Astrocyte of the cerebellum (primary cell): Measurements from ENCODE around the gene PDE1C.

Experiments
- DNase-seq: peaks from one replicate; pipeline ENCODE4 v3.0.0-alpha.2; 2011; ENCODE audit warnings: low read depth
- H3K4me3 ChIP-seq: 2 replicates; pipeline ENCODE4 v1.5.1; 2011; ENCODE audit warnings: mild to moderate bottlenecking, low read depth, low read length, moderate library complexity
- in situ Hi-C: cut with HindIII; loops from 2 replicates; pipeline ENCODE4 v1.10.0; 2017; ENCODE audit warnings: low sequenced_read_pairs
- TF ChIP-seq, protein P1 (sequence below): IDR thresholded peaks from 2 replicates; pipeline ENCODE4 v1.5.1; 2012; ENCODE audit warnings: low read length, low read depth, moderate library complexity, mild to moderate bottlenecking; ENCODE audit errors: missing control alignments

Gene PDE1C

DNA sequence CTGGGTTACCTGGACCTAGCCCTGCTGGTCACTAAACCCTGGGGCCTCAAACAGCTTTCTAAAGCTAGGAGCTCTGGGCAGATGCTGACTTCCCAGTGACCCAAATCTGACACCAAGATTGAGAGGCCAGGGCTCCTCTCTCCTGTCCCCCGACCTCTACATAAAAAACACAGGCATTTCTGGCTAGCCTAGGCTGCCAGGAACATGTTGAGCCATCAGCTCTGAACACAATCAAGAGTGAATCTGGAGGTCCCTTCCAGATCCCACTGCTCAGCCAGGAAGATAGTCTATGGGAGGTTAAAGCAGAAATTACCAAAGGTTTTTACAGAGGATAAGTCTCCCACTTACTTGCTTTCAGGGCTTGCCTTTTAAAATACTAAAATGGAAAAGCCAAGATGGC is 22.1 kb upstream of the PDE1C start:
- in situ Hi-C loops: no loop called here
- TF ChIP-seq, protein P1, sequence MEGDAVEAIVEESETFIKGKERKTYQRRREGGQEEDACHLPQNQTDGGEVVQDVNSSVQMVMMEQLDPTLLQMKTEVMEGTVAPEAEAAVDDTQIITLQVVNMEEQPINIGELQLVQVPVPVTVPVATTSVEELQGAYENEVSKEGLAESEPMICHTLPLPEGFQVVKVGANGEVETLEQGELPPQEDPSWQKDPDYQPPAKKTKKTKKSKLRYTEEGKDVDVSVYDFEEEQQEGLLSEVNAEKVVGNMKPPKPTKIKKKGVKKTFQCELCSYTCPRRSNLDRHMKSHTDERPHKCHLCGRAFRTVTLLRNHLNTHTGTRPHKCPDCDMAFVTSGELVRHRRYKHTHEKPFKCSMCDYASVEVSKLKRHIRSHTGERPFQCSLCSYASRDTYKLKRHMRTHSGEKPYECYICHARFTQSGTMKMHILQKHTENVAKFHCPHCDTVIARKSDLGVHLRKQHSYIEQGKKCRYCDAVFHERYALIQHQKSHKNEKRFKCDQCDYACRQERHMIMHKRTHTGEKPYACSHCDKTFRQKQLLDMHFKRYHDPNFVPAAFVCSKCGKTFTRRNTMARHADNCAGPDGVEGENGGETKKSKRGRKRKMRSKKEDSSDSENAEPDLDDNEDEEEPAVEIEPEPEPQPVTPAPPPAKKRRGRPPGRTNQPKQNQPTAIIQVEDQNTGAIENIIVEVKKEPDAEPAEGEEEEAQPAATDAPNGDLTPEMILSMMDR: no peak
- no peak overlapping the region for H3K4me3 ChIP-seq
- no peak for DNase-seq

DNA sequence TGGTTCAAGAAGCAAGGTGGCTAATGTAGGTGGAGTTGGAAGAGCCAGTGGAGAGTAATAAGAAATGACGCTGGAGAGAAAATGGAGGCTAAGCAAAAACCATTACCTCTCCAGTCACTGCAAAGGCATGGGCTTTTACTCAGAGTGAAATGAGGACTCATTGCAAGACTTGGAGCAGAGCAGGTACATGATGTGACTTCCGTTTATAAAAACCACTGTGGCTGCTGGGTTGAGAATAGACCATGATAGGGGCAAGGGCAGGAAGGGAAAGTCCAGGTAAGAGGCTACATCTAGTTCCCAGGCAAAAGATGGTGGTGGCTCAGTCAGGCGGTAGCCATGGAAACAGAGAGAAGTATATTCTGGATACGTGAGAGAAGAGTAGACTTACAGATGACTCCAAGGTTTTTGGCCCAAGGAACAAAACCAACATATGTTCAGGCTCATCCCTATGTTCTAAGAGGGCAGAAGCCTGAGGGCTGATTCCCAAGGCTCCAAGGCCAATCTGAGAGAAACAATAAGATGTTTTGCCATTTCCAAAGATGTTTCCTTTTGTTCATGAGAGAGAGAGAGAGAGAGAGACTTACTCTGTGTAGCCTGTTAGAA is 21.5 kb upstream of the PDE1C start:
- DNase-seq: no peak
- no peak overlapping the region for H3K4me3 ChIP-seq
- in situ Hi-C loops: no loop called here
- TF ChIP-seq, protein P1: no peak

DNA sequence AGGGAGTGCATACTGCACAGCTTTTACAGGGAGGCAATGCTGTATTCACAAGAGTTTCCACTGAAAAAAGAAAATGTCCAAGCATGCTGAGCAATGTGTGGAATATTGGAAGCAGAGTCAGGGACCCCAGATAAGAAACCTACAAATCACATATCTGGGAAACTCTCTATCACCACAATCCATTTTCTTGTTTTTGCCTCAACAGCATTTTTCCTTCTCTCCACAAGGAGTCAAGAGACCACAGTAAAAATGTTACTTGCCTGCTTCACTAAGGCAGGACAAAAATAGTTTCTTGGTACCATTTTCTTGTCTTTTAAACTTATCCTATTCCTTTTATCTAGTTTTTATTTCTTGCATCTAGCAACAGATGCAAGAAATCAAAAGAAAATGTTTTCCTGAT is 19.5 kb upstream of the PDE1C start:
- H3K4me3 ChIP-seq: no peak overlapping the region
- in situ Hi-C loops: no loop called here
- DNase-seq: no peak
- TF ChIP-seq, protein P1: no peak

DNA sequence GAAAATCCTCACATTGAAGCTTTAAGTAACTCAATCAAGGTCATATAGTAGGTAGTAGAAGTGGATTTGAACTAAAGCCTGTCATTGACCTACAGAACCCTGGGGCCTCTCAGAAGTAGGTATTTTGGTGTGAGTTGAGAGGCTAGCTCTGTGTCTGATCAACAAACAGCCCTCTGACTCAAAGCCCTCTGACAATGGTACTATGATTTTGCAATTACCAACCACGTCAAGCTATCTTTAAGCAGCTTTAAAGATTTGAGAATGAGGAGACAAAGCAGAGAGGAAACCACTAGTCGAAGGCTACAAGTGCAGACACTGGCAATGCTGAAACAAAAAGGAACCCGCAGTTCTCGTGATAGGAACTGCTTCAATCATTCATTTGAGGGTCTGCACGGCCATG is 19.0 kb upstream of the PDE1C start:
- in situ Hi-C loops: no loop called here
- DNase-seq: no peak
- TF ChIP-seq, protein P1: no peak
- H3K4me3 ChIP-seq: no peak overlapping the region

DNA sequence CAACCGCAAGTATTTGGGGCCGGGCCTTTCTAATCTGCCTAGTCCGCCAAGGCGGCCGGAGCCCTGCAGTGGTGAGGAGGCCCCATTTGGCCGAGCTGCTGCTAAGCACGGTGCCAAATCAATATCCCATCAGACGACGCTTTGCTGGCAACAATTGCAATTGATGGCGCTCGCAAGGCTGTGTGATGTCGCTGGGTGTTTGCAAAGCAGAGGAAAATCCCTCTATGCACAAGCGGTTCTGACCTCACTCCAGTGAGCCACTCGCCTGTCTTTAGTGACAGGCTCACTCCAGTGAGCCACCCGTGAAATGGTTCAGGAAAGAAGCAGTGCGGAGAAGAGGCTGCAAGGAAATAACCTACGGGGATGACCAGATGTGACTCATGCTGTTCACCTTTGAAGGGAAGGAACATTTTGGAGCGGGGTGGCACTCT is 18.3 kb upstream of the PDE1C start:
- no peak overlapping the region for H3K4me3 ChIP-seq
- in situ Hi-C loops: no loop called here
- DNase-seq: no peak

DNA sequence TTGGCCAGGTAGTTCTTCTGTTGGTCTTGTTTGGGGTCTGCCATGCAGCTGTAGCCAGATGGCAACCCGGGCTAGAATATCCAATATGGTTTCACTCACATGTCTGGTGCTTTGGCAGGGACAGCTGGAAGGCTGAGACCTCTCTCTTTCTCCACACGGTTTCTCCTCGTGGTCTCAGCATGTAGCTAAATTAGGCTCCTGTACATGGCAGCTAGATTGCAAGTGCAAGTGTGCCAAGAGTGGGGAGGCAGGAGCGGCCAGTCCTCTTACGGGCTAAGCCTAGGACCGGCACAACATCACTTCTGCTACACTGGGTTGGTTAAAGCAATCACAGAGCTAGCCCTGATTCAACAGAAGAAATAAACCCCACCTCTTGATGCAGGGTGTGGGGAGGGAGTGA is 9.3 kb upstream of the PDE1C start:
- DNase-seq: no peak
- no peak overlapping the region for H3K4me3 ChIP-seq
- in situ Hi-C loops: no loop called here
- TF ChIP-seq, protein P1: no peak

More for the DNA sequence above, 18.3 kb upstream of the PDE1C start:
- TF ChIP-seq, protein P1: no peak
